ENCODE results near the gene CC2D2B. TPM values are rescaled to one million over a fixed set of nuclear protein-coding genes. Genes with fewer than 3 reads are reported as not detected.
"Not testable (repeated sequence)": the region's sequence is repeated elsewhere in the genome, so short reads cannot be mapped to it uniquely, and the experiment has no call there.

CC2D2B gene
- total RNA-seq, 1 experiment from 2014 or later, result not detected

GRCh38 chr10:96014473-96015102 is 106.8 kb downstream of the CC2D2B start:
- DNase-seq (ENCODE audit: low read depth), result no peak

DNA sequence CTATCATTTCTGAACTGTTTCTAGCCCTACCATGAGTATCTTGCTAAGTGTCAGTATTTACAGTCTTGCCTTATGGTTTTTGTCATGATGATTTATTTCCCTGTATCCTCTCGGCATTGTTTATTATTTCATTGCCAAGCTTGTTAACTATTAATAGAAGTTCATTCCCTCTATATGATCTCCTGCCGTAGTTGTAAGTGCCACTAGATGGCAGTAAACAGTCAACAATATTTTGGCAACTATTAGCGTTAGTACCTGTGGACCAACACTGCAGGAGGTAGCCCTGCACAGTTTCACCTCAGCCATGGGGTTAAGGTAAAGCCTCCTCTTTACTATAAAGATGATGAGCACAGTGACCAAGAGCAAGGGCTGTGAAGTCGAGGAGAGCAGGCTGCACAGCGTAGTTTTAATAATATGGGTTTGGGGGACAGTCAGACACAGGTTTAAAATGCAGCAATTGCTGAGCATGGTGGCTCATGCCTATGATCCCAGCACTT is 109.5 kb downstream of the CC2D2B start:
- peak; percentile 27 for DNase-seq (ENCODE audit: low read depth)

- no peak for DNase-seq (ENCODE audit: low read depth)
Observed at GRCh38 chr10:96021332-96021731, 113.6 kb downstream of the CC2D2B start.

- no peak for DNase-seq (ENCODE audit: low read depth)
Observed at GRCh38 chr10:96022739-96023138, 115.0 kb downstream of the CC2D2B start.

- no peak for DNase-seq (ENCODE audit: low read depth)
Observed at GRCh38 chr10:96023168-96023567, 115.4 kb downstream of the CC2D2B start.

DNA sequence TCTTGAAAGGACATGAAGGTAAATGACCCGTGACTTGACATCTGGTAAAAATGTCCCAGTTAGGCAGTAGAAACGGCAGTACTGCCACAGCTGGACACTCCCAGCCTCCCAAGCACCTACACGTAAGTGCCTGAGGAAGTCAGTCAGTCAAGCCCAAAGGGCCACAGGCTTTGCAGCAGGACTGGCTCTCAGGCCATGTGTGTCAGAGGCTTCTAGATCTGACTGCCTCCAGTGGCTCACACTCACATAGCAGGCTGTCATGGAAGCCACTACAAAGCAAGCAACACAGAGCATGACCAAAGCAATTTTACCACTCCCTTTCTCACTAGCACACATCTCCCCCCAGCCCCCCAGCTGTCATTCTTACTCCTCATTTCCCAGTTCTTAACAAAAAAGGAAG is 117.8 kb downstream of the CC2D2B start:
- DNase-seq (ENCODE audit: low read depth), result peak; percentile 30

DNA sequence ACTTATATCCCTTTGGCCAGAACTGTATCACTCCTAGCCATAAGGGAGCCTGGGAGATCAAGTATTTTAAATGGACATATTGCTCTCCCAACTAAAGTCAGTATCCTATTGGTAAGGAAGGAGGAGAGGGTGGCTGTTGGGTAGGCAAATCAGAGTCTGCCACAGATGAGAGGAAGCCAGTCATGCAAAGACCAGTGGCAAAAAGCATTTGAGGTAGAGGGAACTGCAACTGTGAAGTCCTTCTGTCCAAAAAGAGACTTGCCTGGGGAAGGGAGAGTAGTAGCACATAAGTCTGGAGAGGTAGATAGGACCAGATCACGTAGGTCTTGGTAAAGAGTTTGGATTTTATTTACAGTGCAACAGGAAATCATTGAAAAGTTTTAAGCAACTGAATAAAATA is 126.8 kb downstream of the CC2D2B start:
- DNase-seq (ENCODE audit: low read depth), result no peak

DNA sequence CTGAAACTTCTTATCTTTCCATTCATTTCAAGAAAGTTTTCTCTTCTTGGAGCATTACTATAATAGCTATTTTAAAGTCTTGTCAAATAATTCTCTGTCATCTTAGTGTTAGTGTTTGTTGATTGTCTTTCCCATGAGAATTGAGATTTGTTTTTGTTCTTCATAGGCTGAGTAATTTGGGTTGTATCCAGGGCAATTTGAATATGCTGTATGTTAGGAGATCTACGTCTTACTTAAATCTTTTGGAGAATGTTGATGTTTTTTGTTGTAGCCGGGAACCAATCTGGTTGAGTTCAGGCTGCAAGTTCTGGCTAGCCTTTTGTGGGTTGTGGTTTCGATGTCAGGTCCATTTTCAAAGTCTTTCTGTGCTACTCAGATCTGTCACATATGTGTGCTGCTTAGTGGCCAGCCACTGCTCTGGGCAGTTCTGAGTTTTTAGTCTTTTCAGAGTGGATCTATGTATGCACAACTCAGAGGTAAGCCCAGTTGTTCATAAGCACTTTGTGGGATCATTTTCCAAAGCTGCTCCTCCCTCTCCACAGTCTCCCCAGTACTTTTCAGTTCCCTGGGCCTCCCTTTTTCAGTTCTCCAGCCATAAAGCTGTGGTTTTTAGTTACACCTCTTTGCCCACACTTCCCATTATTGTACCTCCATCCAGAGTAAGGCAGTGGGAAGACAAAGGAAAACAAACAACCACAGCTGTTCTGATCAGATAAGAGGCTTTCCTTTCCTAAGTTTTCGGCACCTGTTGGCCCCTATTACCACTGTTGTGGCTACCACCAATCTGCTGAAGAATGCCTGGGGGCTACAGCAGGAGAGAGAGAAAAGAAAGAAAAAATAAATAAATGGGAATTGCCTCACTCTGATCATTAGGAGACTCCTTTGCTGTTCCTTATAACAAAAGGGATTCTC is 131.0 kb downstream of the CC2D2B start:
- DNase-seq (ENCODE audit: low read depth), result no peak

DNA sequence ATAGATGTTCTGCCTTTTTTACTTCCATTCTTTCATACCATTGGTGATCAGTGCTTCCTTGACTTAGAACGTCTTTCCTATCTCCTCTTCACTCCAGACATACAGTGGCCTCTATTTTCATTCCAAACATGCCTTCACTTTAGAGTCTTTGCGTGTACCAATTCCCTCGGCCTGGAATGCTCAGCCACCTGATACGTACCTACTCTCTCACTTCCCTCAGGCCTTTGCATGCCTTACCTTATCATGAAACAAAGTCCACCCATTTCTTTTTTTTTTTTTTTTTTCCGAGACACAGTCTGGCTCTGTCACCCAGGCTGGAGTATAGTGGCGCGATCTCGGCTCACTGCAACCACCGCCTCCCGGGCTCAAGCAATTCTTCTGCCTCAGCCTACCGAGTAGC is 133.4 kb downstream of the CC2D2B start:
- DNase-seq (ENCODE audit: low read depth), result no peak

DNA sequence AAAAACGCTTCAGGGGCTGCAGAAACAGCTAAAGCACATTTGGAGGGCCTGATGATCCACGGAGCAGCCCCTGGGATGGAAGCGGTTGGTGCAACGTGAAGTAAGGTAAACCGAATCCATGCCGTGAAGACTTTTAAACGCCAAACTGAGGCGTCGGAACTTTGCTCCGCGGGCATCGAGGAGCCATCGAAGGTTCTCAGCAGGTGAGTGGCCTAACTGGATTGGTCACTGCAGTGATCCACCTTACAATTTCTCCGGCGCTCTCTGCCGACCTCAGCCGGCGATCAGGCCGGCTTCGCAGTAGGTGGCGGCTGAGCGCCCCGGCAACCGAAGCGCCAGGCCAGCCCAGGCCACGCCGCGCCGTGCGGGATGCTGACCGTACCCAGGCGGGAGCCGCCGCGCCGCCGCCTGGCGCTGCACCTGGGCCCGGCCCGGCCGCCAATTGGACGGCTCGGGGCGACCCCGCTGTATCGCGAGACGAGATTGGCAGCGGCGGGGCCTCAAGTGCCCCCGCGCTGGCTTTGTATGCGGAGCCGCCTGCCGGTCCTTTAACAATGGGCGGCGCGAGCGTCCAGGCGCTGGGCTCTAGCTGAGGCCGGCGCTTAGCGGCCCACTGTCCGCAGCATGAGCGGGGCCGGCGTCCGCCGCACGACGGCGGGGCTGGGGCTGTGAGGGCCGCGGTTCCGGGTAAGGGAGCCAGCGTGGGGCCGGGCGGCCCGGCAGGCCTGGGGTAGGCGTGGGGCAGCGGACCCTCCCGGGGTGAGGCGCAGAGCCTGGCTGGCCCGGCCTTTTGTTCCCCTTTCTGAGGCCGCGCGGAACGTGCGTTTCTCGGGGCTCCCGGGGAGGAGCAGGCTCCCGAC is 135.5 kb downstream of the CC2D2B start, which contains the start of gene CCNJ:
TSS of gene CCNJ (plus strand) at position 551 of the 860 bp plus-strand sequence. CDS start 811 bp downstream, outside the sequence.
- peak; percentile 85 for DNase-seq (ENCODE audit: low read depth)

DNA sequence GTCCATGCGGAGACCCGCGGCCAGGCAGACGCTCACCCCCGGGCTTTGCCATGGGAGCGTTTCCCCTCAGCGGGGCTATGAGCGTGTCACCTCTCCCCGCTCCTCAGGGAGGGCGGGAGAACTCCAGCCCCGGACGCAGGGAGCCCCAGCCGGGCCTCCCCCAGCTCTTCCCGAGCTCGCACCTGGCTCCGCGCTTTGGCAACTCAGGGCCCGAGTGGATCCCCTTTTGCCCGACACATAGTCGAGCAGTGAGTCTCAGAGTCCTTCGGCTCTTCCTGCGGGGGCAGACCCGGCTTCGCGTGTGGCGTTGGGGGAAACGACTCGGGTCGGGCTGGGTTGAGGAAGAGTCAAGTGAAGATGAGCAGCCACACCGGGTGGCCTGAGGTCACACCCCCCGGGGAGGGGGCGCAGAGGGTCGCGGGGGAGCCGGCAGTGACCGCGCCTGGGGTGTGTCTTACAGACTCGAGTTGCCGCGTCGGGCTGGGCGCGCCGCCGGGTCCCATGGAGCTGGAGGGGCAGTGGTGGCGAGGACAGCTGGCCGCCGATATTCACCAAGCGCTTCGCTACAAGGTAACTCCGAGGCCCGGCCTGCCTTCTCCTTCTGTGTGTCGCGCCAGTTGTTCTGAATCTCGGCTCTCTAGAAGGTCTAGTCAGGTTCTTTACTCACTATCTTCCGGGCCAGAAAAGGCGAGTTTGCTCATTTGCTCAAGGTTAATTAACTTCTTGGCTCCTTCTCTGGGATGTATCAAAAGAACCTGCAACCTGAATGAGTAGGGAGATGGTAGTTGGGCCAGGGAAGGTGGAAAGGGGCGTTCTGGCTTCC is 136.3 kb downstream of the CC2D2B start:
- peak; percentile 34 for DNase-seq (ENCODE audit: low read depth)

DNA sequence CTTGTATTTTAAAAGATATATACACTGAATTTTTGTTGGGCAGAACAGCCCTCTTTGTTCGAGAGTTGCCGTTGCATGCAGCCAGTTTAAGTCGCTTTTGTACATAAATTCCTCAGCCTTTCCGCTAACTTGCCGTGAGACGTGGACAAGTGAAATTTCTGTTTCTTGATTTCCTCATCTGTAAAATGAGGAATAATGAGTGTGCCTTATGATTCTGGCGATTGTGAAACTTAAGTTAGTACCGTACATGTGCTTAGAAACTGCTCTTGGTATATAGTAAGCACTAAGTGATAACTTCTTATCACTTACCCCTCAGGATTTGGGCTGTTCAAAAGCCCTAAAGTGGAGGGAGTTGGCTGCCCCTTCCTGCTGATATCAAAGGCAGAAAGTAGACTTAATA is 137.0 kb downstream of the CC2D2B start:
- no peak for DNase-seq (ENCODE audit: low read depth)

GRCh38 chr10:96046546-96046945 is 138.8 kb downstream of the CC2D2B start:
- DNase-seq (ENCODE audit: low read depth), result no peak

GRCh38 chr10:96047004-96047649 is 139.4 kb downstream of the CC2D2B start:
- DNase-seq (ENCODE audit: low read depth), result no peak

- not testable (repeated sequence) for DNase-seq (ENCODE audit: low read depth)
Observed at GRCh38 chr10:96047925-96048324, 140.2 kb downstream of the CC2D2B start.

- DNase-seq (ENCODE audit: low read depth), result no peak
Observed at GRCh38 chr10:96049340-96049739, 141.6 kb downstream of the CC2D2B start.

DNA sequence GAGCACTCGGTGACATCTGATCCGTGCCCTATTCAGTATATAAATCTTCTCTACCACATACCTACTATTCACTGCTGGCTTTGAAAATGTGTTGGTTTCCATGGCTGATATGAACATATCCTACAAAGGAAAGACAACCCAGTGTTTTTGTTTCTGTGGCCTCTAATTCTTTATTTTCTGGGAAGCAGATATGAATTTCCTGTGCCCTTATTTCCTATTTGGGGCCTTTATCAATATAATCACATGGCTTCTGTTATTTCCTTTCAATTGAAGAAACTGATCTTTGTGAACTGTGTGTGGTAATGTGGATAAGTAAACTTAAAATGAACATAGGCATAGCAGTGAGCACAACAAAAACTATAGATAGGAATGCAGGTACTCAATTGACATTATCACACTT is 146.2 kb downstream of the CC2D2B start:
- DNase-seq (ENCODE audit: low read depth), result no peak

GRCh38 chr10:96056787-96057186 is 149.0 kb downstream of the CC2D2B start:
- DNase-seq (ENCODE audit: low read depth), result no peak

DNA sequence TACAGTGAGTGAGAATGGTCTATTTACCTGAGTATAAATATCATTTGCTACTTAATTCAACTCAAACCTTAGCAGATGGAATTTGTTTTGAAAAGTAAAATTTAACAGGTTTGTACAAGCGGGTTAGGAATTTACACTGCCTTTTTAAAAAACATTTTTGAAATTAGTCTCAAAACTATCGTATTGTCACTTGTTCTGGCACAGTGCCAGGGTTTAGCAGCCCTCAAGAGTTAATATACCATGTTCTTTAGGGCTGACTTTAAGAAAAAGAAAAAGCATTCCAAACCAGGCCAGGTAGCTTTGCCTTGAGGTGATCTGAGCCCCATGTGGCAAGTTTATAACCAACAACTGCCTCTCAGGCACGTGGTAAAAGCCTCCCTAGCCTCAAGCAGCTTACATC is 153.5 kb downstream of the CC2D2B start:
- no peak for DNase-seq (ENCODE audit: low read depth)

DNA sequence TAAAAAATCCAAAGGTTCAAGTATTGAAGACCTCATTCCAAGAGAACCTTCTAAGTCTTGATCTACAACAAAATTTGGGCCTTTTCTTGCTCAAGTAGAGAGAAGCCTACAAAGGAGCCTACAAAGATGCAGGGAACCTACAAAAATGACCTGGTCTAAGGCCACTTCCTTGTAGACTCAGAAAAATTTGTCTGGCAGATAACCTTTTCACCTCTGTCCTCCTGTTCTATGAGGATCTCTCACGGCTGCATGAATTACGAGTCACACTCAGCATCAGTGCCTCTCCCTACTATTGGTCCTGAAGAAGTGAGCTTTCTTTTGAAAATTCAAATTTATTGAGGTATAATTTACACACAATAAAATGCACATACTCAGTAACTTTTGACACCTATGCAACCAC is 164.9 kb downstream of the CC2D2B start:
- DNase-seq (ENCODE audit: low read depth), result peak; percentile 23
